ENCODE data around the gene NME3.

The NME3 gene

GRCh38 chr16:1768061-1768766 is 3.1 kb downstream of the NME3 start:
- DNase-seq, result no peak

- no peak for DNase-seq
These were observed 4.0 kb downstream of the NME3 start for GRCh38 chr16:1767116-1767994.

- DNase-seq, result no peak
These were observed 4.6 kb downstream of the NME3 start for GRCh38 chr16:1766701-1767100.

GRCh38 chr16:1766231-1766630 is 5.1 kb downstream of the NME3 start:
- DNase-seq, result no peak

GRCh38 chr16:1765826-1766225 is 5.5 kb downstream of the NME3 start:
- DNase-seq, result no peak

GRCh38 chr16:1764971-1765370 is 6.4 kb downstream of the NME3 start:
- DNase-seq, result no peak

- no peak for DNase-seq
These were observed 7.5 kb downstream of the NME3 start for GRCh38 chr16:1763521-1764511.

GRCh38 chr16:1762879-1763520 is 8.3 kb downstream of the NME3 start:
- no peak for DNase-seq

GRCh38 chr16:1762196-1762878 is 9.0 kb downstream of the NME3 start:
- DNase-seq, result no peak

- no peak for DNase-seq
These were observed 9.6 kb downstream of the NME3 start for GRCh38 chr16:1761751-1762150.

- no peak for DNase-seq
These were observed 10.4 kb downstream of the NME3 start for GRCh38 chr16:1760911-1761310.

GRCh38 chr16:1759511-1759910 is 11.8 kb downstream of the NME3 start:
- DNase-seq, result no peak

GRCh38 chr16:1758923-1759322 is 12.4 kb downstream of the NME3 start:
- DNase-seq, result no peak

- no peak for DNase-seq
These were observed 13.5 kb downstream of the NME3 start for GRCh38 chr16:1757714-1758461.

GRCh38 chr16:1754204-1754603 is 17.1 kb downstream of the NME3 start:
- no peak for DNase-seq

- DNase-seq, result no peak
These were observed 18.5 kb downstream of the NME3 start for GRCh38 chr16:1752853-1753252.

- DNase-seq, result no peak
These were observed 19.4 kb downstream of the NME3 start for GRCh38 chr16:1751946-1752345.

GRCh38 chr16:1749152-1750117 is 21.9 kb downstream of the NME3 start:
- DNase-seq, result no peak

- no peak for DNase-seq
These were observed 23.4 kb downstream of the NME3 start for GRCh38 chr16:1747934-1748333.

GRCh38 chr16:1746693-1747195 is 24.6 kb downstream of the NME3 start:
- DNase-seq, result no peak
